Cardiac muscle cell (in vitro differentiated cells and primary cell): Measurements from ENCODE around the gene MEGF9. TPM values are rescaled to one million over a fixed set of nuclear protein-coding genes. Genes with fewer than 3 reads are reported as not detected.
"Not testable (repeated sequence)": the region's sequence is repeated elsewhere in the genome, so short reads cannot be mapped to it uniquely, and the experiment has no call there.

Source experiments
- DNase-seq, 2 donors: peaks; one replicate each; pipeline versions ENCODE4 v3.0.0 to v3.0.0-alpha.2; 2010 to 2017; ENCODE audit warnings: low read depth in 1 of 2, low spot score in 1 of 2
- H3K27ac ChIP-seq: fragments of 200-600 bp; sonication (generic); 2 replicates; pipeline ENCODE4 v1.5.1; 2016
- H3K27me3 ChIP-seq: fragments of 200-600 bp; sonication (generic); 2 replicates; pipeline ENCODE4 v1.6.0; 2016; ENCODE audit warnings: control low read depth
- H3K36me3 ChIP-seq: fragments of 200-600 bp; sonication (generic); 2 replicates; pipeline ENCODE4 v1.5.1; 2016; ENCODE audit warnings: control low read depth
- H3K4me1 ChIP-seq: fragments of 200-600 bp; sonication (generic); 2 replicates; pipeline ENCODE4 v1.8.1; 2017; ENCODE audit warnings: low read depth, mild to moderate bottlenecking, mixed run types
- H3K4me3 ChIP-seq: fragments of 200-600 bp; sonication (generic); 2 replicates; pipeline ENCODE4 v1.5.1; 2016; ENCODE audit warnings: mild to moderate bottlenecking
- H3K9me3 ChIP-seq: fragments of 200-600 bp; sonication (generic); 2 replicates; pipeline ENCODE4 v1.5.1; 2017; ENCODE audit warnings: low read depth, mild to moderate bottlenecking, control low read depth
- polyA plus RNA-seq: library from polyadenylated mRNA; unstranded; fragments of >200 nt; fragmentation: Nextera tagmentation; extraction: Ambion mirVana; gene quantifications from 2 replicates; pipeline ENCODE4 v1.2.1, GENCODE V29; 2016
- total RNA-seq: library from RNA; depleted of rRNA; stranded (reverse); fragments of >200 nt; gene quantifications from 2 replicates; pipeline ENCODE4 v1.2.3, GENCODE V29; 2016
- TF ChIP-seq, protein P1 (sequence below): IDR thresholded peaks from 2 replicates; pipeline ENCODE4 v1.5.1; 2012; ENCODE audit warnings: low read depth, mild to moderate bottlenecking, low read length

Gene MEGF9
- total and polyA plus RNA-seq, 2 experiments from 2014 or later = 0.60 to 1.8 TPM

DNA sequence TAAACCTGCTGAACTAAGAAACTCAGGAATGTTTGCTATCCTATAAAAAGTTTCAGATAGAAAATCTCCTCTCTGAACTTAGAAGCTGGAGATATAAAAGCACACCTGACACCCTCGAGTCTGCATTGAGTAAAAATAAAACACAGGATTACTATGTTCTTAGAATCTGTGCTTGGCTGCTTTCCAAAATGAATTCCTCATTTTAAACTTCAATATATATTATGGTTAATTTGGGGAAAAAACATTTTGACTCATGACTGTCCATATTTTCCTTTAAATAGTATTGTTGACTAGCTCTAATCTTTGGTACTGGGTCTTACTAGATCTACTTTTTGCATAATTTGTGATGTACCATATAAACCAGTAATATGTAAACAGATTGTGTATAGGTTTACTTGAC lies 42.3 kb upstream of the MEGF9 start:
- H3K27me3 ChIP-seq = no peaks in the 10 kb centered on the region
- H3K36me3 ChIP-seq = no peaks in the 10 kb centered on the region
- no peaks in the 10 kb centered on the region for H3K9me3 ChIP-seq
- no peak overlapping the region for H3K4me3 ChIP-seq
- no peak for DNase-seq
- TF ChIP-seq, protein P1, sequence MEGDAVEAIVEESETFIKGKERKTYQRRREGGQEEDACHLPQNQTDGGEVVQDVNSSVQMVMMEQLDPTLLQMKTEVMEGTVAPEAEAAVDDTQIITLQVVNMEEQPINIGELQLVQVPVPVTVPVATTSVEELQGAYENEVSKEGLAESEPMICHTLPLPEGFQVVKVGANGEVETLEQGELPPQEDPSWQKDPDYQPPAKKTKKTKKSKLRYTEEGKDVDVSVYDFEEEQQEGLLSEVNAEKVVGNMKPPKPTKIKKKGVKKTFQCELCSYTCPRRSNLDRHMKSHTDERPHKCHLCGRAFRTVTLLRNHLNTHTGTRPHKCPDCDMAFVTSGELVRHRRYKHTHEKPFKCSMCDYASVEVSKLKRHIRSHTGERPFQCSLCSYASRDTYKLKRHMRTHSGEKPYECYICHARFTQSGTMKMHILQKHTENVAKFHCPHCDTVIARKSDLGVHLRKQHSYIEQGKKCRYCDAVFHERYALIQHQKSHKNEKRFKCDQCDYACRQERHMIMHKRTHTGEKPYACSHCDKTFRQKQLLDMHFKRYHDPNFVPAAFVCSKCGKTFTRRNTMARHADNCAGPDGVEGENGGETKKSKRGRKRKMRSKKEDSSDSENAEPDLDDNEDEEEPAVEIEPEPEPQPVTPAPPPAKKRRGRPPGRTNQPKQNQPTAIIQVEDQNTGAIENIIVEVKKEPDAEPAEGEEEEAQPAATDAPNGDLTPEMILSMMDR = no peak
- H3K27ac ChIP-seq = no peak overlapping the region
- H3K4me1 ChIP-seq = no peaks in the 10 kb centered on the region

DNA sequence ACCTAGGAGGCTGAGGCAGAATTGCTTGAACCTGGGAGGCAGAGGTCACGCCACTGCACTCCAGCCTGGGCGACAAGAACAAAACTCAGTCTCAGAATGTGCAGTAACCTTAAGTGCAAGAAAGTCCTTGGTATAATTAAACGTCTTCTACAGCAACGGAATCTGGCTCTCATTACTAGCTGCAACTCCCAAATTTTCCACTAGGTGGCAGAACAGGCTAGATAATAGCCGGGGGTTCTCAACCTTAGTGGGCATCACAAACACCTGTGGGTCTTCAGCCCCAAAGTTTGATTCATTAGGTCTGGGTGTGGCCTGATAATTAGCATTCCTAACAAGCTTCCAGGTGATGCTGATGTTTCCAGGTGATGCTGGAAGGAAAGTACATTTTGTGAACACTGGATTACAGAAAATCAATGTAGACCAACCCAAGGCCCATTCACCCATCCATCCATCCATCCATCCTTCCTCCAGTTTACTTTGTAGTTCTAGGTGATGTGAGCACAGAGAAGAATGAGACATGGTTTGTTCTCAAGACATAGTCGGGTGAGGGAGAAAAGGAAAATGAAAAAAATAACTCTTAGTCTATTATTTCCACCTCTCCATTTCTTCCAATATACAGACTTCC lies 41.7 kb upstream of the MEGF9 start:
- H3K27ac ChIP-seq = no peak overlapping the region
- peak; percentile 55 to 69 for DNase-seq
- no peaks in the 10 kb centered on the region for H3K36me3 ChIP-seq
- H3K4me1 ChIP-seq = no peaks in the 10 kb centered on the region
- no peaks in the 10 kb centered on the region for H3K27me3 ChIP-seq
- no peaks in the 10 kb centered on the region for H3K9me3 ChIP-seq
- H3K4me3 ChIP-seq = no peak overlapping the region
- TF ChIP-seq, protein P1 = peak; percentile 80

DNA sequence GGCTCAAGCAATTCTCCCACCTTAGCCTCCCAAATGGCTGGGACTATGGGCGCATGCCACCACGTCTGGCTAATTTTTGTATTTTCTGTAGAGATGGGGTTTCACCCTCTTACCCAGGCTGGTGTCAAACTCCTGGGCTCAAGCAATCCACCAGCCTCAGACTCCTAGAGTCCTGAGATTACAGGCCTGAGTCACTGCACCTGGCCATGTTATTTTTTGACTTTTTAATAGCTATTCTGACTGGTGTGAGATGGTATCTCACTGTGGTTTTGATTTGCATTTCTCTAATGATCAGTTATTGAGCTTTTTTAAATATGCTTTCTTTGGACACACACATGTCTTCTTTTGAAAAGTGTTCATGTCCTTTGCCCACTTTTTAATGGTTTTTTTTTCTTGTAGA lies 40.8 kb upstream of the MEGF9 start:
- Histone ChIP-seq H3K9me3 (no peaks in the 10 kb centered on the region), H3K36me3 (no peaks in the 10 kb centered on the region), H3K4me3 (no peak overlapping the region), H3K27ac (no peak overlapping the region), H3K27me3 (no peaks in the 10 kb centered on the region), H3K4me1 (no peaks in the 10 kb centered on the region)
- no peak for DNase-seq
- TF ChIP-seq, protein P1 = no peak

GRCh38 chr9:120750421-120750820 lies 36.2 kb upstream of the MEGF9 start:
- Histone ChIP-seq H3K27ac (no peak overlapping the region), H3K9me3 (no peaks in the 10 kb centered on the region), H3K4me1 (no peaks in the 10 kb centered on the region), H3K36me3 (no peaks in the 10 kb centered on the region), H3K27me3 (no peaks in the 10 kb centered on the region), H3K4me3 (no peak overlapping the region)
- no peak for DNase-seq
- TF ChIP-seq, protein P1 = no peak

- not testable (repeated sequence) for H3K36me3 ChIP-seq, H3K27me3 ChIP-seq, H3K4me3 ChIP-seq, DNase-seq, H3K9me3 ChIP-seq, H3K27ac ChIP-seq, H3K4me1 ChIP-seq
These were observed 32.1 kb upstream of the MEGF9 start for GRCh38 chr9:120746366-120746765.

DNA sequence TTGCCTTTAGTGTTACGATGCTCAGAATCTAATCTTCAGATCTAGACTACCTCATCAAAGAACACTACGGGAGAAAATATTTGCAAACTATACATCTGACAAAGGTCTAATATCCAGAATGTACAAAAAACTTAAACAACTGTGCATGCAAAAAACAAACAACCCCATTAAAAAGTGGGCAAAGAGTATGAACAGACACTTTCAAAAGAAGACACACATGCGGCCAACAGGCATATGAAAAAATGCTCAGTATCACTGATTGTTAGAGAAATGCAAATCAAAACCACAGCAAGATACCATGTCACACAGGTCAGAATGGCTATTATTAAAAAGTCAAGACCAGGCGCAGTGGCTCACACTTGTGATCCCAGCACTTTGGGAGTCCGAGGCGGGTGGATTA lies 31.0 kb upstream of the MEGF9 start:
- Histone ChIP-seq H3K27ac (no peak overlapping the region), H3K36me3 (no peaks in the 10 kb centered on the region)

More for the DNA sequence above, 31.0 kb upstream of the MEGF9 start:
- Histone ChIP-seq H3K4me3 (no peak overlapping the region), H3K27me3 (no peaks in the 10 kb centered on the region), H3K4me1 (no peaks in the 10 kb centered on the region), H3K9me3 (no peaks in the 10 kb centered on the region)
- TF ChIP-seq, protein P1 = no peak
- no peak for DNase-seq
